Body of pancreas (tissue), 4 donors: ENCODE results near the gene USP11.

ENCODE experiments used
- CTCF ChIP-seq, 7 experiments: fragments of 450-650 bp in 4 of 7; fragments of 200-600 bp in 3 of 7; sonication (generic) in 3 of 7; IDR thresholded peaks; one replicate each; pipeline ENCODE4 v1.5.1; 2016 to 2019; ENCODE audit warnings: antibody characterized with exemption in 7 of 7
- POLR2A ChIP-seq, 3 donors: fragments of 450-650 bp; IDR thresholded peaks; one replicate each; pipeline ENCODE4 v1.6.1; 2016; ENCODE audit warnings: antibody characterized with exemption in 3 of 3, mild to moderate bottlenecking in 2 of 3

DNA sequence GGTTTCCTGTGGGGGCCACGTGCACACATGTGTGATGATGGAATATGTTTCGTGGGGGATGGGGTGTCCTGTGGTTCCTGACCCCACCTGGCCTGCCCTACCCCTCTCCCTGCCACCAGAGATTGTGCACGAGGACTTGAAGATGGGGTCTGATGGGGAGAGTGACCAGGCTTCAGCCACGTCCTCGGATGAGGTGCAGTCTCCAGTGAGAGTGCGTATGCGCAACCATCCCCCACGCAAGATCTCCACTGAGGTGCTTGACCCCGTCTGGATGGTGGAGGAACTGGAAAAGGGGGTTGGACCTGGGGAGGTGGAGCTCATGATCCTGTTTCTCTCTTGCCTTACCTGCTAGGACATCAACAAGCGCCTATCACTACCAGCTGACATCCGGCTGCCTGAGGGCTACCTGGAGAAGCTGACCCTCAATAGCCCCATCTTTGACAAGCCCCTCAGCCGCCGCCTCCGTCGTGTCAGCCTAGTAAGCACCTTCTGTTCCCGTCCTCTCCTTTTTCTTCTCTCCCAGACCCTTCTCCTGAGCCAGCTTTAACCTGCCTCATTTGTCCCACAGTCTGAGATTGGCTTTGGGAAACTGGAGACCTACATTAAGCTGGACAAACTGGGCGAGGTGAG, 8.4 kb upstream of the USP11 start:
- TF ChIP-seq CTCF (IDR thresholded peaks at IDR 0.05) (no peak), POLR2A (IDR thresholded peaks at IDR 0.05) (no peak)
